Body of pancreas (tissue), 4 donors: Measurements from ENCODE around the gene KCTD15.

Experiments
- POLR2A ChIP-seq, 3 donors: fragments of 450-650 bp; IDR thresholded peaks; one replicate each; pipeline ENCODE4 v1.6.1; 2016; ENCODE audit warnings: antibody characterized with exemption in 3 of 3, mild to moderate bottlenecking in 2 of 3
- TF ChIP-seq, protein P1 (sequence below), 7 experiments: fragments of 450-650 bp in 4 of 7; fragments of 200-600 bp in 3 of 7; sonication (generic) in 3 of 7; IDR thresholded peaks; one replicate each; pipeline ENCODE4 v1.5.1; 2016 to 2019; ENCODE audit warnings: antibody characterized with exemption in 7 of 7

- TF ChIP-seq, protein P1, sequence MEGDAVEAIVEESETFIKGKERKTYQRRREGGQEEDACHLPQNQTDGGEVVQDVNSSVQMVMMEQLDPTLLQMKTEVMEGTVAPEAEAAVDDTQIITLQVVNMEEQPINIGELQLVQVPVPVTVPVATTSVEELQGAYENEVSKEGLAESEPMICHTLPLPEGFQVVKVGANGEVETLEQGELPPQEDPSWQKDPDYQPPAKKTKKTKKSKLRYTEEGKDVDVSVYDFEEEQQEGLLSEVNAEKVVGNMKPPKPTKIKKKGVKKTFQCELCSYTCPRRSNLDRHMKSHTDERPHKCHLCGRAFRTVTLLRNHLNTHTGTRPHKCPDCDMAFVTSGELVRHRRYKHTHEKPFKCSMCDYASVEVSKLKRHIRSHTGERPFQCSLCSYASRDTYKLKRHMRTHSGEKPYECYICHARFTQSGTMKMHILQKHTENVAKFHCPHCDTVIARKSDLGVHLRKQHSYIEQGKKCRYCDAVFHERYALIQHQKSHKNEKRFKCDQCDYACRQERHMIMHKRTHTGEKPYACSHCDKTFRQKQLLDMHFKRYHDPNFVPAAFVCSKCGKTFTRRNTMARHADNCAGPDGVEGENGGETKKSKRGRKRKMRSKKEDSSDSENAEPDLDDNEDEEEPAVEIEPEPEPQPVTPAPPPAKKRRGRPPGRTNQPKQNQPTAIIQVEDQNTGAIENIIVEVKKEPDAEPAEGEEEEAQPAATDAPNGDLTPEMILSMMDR (IDR thresholded peaks at IDR 0.05): no peak
- no peak for TF ChIP-seq POLR2A (IDR thresholded peaks at IDR 0.05)
These were observed 33.6 kb downstream of the KCTD15 start for GRCh38 chr19:33830264-33830663.
